Activated CD4-positive, alpha-beta memory T cell treated with anti-CD3 and anti-CD28 coated beads, Interleukin-2, amount 10 ng/mL, durations not matched to agents 7 days and 5 days (primary cell): ENCODE data around the gene IDI2. TPM values are rescaled to one million over a fixed set of nuclear protein-coding genes. Genes with fewer than 3 reads are reported as not detected.

Experiments used
- CTCF ChIA-PET: fragments of 350-600 bp; sonication (Branson Sonifier 250); formaldehyde crosslinking; loops from one replicate; lab custom pipeline; 2021; ENCODE audit warnings: antibody characterized with exemption, inconsistent platforms; lab: Charles Lee
- POLR2A ChIA-PET: fragments of 350-600 bp; sonication (Branson Sonifier 250); formaldehyde crosslinking; loops from one replicate; lab custom pipeline; 2021; ENCODE audit warnings: antibody characterized with exemption; lab: Charles Lee
- DNase-seq: peaks from one replicate; pipeline ENCODE4 v3.0.0-alpha.2; 2020
- H3K27ac Mint-ChIP-seq: one replicate; pipeline ENCODE4 v1.8.0; 2021; ENCODE audit warnings: mild to moderate bottlenecking, mixed read lengths
- H3K27me3 Mint-ChIP-seq: one replicate; pipeline ENCODE4 v1.8.0; 2021; ENCODE audit warnings: mixed read lengths
- H3K36me3 Mint-ChIP-seq: one replicate; pipeline ENCODE4 v1.8.0; 2021; ENCODE audit warnings: low read depth, mixed read lengths
- H3K4me1 Mint-ChIP-seq: one replicate; pipeline ENCODE4 v1.8.0; 2021; ENCODE audit warnings: mixed read lengths
- H3K4me3 Mint-ChIP-seq: one replicate; pipeline ENCODE4 v1.8.0; 2021; ENCODE audit warnings: mild to moderate bottlenecking, mixed read lengths
- H3K9me3 Mint-ChIP-seq: one replicate; pipeline ENCODE4 v1.8.0; 2021; ENCODE audit warnings: mixed read lengths
- total RNA-seq, 2 experiments: library from RNA; stranded (reverse); gene quantifications; one replicate each; pipeline ENCODE4 v1.2.3, GENCODE V29; 2021

The IDI2 gene
- total RNA-seq, 2 experiments from 2014 or later, result not detected

GRCh38 chr10:1057106-1057657 is 31.5 kb upstream of the IDI2 start:
- Mint-ChIP-seq H3K4me1 (peaks cover 87% of the 10 kb centered on the region), H3K27ac (peak overlapping the region; percentile 95), H3K9me3 (no peaks in the 10 kb centered on the region), H3K36me3 (peaks cover 73% of the 10 kb centered on the region), H3K27me3 (no peaks in the 10 kb centered on the region), H3K4me3 (peak overlapping the region; percentile 99)
- DNase-seq, result no peak
- ChIA-PET CTCF (interaction anchor here (2.2 kb wide), 1 partner anchor 8 kb away, joined by 7 read pairs; the partner anchor contains the start of gene IDI1), POLR2A (interaction anchor here (1.3 to 7.2 kb wide), 5 partner anchors 8 to 126 kb away, joined by 6 to 67 read pairs (median 12); partner anchors contain the start of genes GTPBP4, IDI1 and LARP4B)

GRCh38 chr10:1056326-1057105 is 30.9 kb upstream of the IDI2 start, which contains the start of gene WDR37:
TSS of gene WDR37 (plus strand) at chr10:1056385. CDS start at chr10:1072156, 15,771 bp downstream.
- peaks cover 87% of the 10 kb centered on the region for H3K4me1 Mint-ChIP-seq
- peak within 1 kb of the TSS; percentile 96 for H3K27ac Mint-ChIP-seq
- ChIA-PET POLR2A (interaction anchor here (0.8 to 7.2 kb wide), 11 partner anchors 8 to 125 kb away, joined by 3 to 67 read pairs (median 6); partner anchors contain the start of genes GTPBP4, IDI1 and LARP4B), CTCF (interaction anchor here (1.7 to 1.9 kb wide), 2 partner anchors 13 to 53 kb away, joined by 6 to 8 read pairs; no protein-coding TSS in a partner anchor)
- peak within 1 kb of the TSS; percentile 99 for H3K4me3 Mint-ChIP-seq
- no peaks in the 10 kb centered on the region for H3K9me3 Mint-ChIP-seq
- H3K27me3 Mint-ChIP-seq, result no peaks in the 10 kb centered on the region
- peaks cover 72% of the 10 kb centered on the region for H3K36me3 Mint-ChIP-seq
- peak; percentile 89 for DNase-seq

- no peak for DNase-seq
- Mint-ChIP-seq H3K27me3 (no peaks in the 10 kb centered on the region), H3K4me1 (peaks cover 82% of the 10 kb centered on the region), H3K36me3 (peaks cover 70% of the 10 kb centered on the region), H3K27ac (peak overlapping the region; percentile 55), H3K4me3 (peak overlapping the region; percentile 91), H3K9me3 (no peaks in the 10 kb centered on the region)
- ChIA-PET CTCF (interaction anchor here (1.9 kb wide), 1 partner anchor 11 kb away, joined by 8 read pairs; no protein-coding TSS in a partner anchor), POLR2A (interaction anchor here (1.0 to 3.2 kb wide), 5 partner anchors 10 to 123 kb away, joined by 3 to 12 read pairs (median 9); partner anchors contain the start of genes GTPBP4 and LARP4B)
These were observed 29.0 kb upstream of the IDI2 start for GRCh38 chr10:1054684-1055083.

- no peaks in the 10 kb centered on the region for H3K27me3 Mint-ChIP-seq
- DNase-seq, result peak; percentile 67
- H3K9me3 Mint-ChIP-seq, result no peaks in the 10 kb centered on the region
- H3K36me3 Mint-ChIP-seq, result peaks cover 64% of the 10 kb centered on the region
- POLR2A ChIA-PET, result interaction anchor here (1.1 to 3.9 kb wide), 6 partner anchors 8 to 120 kb away, joined by 3 to 67 read pairs (median 24); partner anchors contain the start of genes GTPBP4, LARP4B and WDR37
- H3K4me1 Mint-ChIP-seq, result peaks cover 69% of the 10 kb centered on the region
- peak overlapping the region; percentile 94 for H3K27ac Mint-ChIP-seq
- peak overlapping the region; percentile 95 for H3K4me3 Mint-ChIP-seq
- CTCF ChIA-PET, result interaction anchor here (0.6 to 1.9 kb wide), 4 partner anchors 8 to 47 kb away, joined by 3 to 7 read pairs (median 4); no protein-coding TSS in a partner anchor
These were observed 24.9 kb upstream of the IDI2 start for GRCh38 chr10:1050554-1050953.

GRCh38 chr10:1050145-1050544 is 24.5 kb upstream of the IDI2 start:
- ChIA-PET CTCF (interaction anchor here (0.6 to 1.9 kb wide), 4 partner anchors 8 to 46 kb away, joined by 3 to 7 read pairs (median 4); no protein-coding TSS in a partner anchor), POLR2A (interaction anchor here (1.1 to 3.9 kb wide), 7 partner anchors 9 to 119 kb away, joined by 3 to 67 read pairs (median 21); partner anchors contain the start of genes GTPBP4, LARP4B and WDR37)
- DNase-seq, result no peak
- Mint-ChIP-seq H3K4me1 (peaks cover 69% of the 10 kb centered on the region), H3K27ac (peak overlapping the region; percentile 94), H3K4me3 (peak overlapping the region; percentile 95), H3K27me3 (no peaks in the 10 kb centered on the region), H3K9me3 (no peaks in the 10 kb centered on the region), H3K36me3 (peaks cover 67% of the 10 kb centered on the region)

GRCh38 chr10:1049425-1049958 is 23.8 kb upstream of the IDI2 start:
- Mint-ChIP-seq H3K36me3 (peaks cover 70% of the 10 kb centered on the region), H3K9me3 (no peaks in the 10 kb centered on the region), H3K27ac (peak overlapping the region; percentile 94), H3K4me1 (peaks cover 69% of the 10 kb centered on the region), H3K4me3 (peak overlapping the region; percentile 95), H3K27me3 (no peaks in the 10 kb centered on the region)
- DNase-seq, result no peak
- ChIA-PET POLR2A (interaction anchor here (0.6 to 3.9 kb wide), 18 partner anchors 10 to 920 kb away, joined by 3 to 67 read pairs (median 5); partner anchors contain the start of genes GTPBP4, LARP4B and WDR37), CTCF (interaction anchor here (0.6 to 1.9 kb wide), 4 partner anchors 9 to 118 kb away, joined by 3 to 7 read pairs (median 3); partner anchors contain the start of gene LARP4B)

- H3K9me3 Mint-ChIP-seq, result no peaks in the 10 kb centered on the region
- H3K27me3 Mint-ChIP-seq, result no peaks in the 10 kb centered on the region
- H3K4me1 Mint-ChIP-seq, result peaks cover 69% of the 10 kb centered on the region
- ChIA-PET POLR2A (interaction anchor here (0.6 to 3.9 kb wide), 19 partner anchors 10 to 919 kb away, joined by 3 to 67 read pairs (median 4); partner anchors contain the start of genes GTPBP4, LARP4B and WDR37), CTCF (interaction anchor here (0.6 to 1.9 kb wide), 4 partner anchors 9 to 118 kb away, joined by 3 to 7 read pairs (median 3); partner anchors contain the start of gene LARP4B)
- peak within 1 kb of the TSS; percentile 95 for H3K4me3 Mint-ChIP-seq
- peak within 1 kb of the TSS; percentile 94 for H3K27ac Mint-ChIP-seq
- peak; percentile 98 for DNase-seq
- peaks cover 71% of the 10 kb centered on the region for H3K36me3 Mint-ChIP-seq
These were observed 23.2 kb upstream of the IDI2 start, which contains the start of gene IDI1 for GRCh38 chr10:1048732-1049424. TSS of gene IDI1 (minus strand) at chr10:1049119. CDS start at chr10:1049003, 116 bp downstream.

GRCh38 chr10:1048349-1048731 is 22.7 kb upstream of the IDI2 start:
- ChIA-PET CTCF (no interaction called here), POLR2A (interaction anchor here (0.7 to 3.9 kb wide), 14 partner anchors 10 to 578 kb away, joined by 3 to 67 read pairs (median 6); partner anchors contain the start of genes GTPBP4, LARP4B and WDR37)
- H3K4me3 Mint-ChIP-seq, result peak overlapping the region; percentile 95
- H3K4me1 Mint-ChIP-seq, result peaks cover 69% of the 10 kb centered on the region
- H3K9me3 Mint-ChIP-seq, result no peaks in the 10 kb centered on the region
- H3K27me3 Mint-ChIP-seq, result no peaks in the 10 kb centered on the region
- DNase-seq, result peak; percentile 68
- H3K27ac Mint-ChIP-seq, result peak overlapping the region; percentile 94
- peaks cover 70% of the 10 kb centered on the region for H3K36me3 Mint-ChIP-seq

- Mint-ChIP-seq H3K9me3 (no peaks in the 10 kb centered on the region), H3K27ac (peak overlapping the region; percentile 94), H3K4me3 (peak overlapping the region; percentile 95), H3K36me3 (peaks cover 70% of the 10 kb centered on the region), H3K4me1 (peaks cover 69% of the 10 kb centered on the region), H3K27me3 (no peaks in the 10 kb centered on the region)
- ChIA-PET POLR2A (interaction anchor here (1.2 to 3.9 kb wide), 9 partner anchors 10 to 117 kb away, joined by 3 to 67 read pairs (median 15); partner anchors contain the start of genes GTPBP4, LARP4B and WDR37), CTCF (no interaction called here)
- peak; percentile 36 for DNase-seq
These were observed 22.3 kb upstream of the IDI2 start for GRCh38 chr10:1047937-1048336.

GRCh38 chr10:1045415-1045814 is 19.8 kb upstream of the IDI2 start:
- no peaks in the 10 kb centered on the region for H3K9me3 Mint-ChIP-seq
- peak overlapping the region; percentile 91 for H3K27ac Mint-ChIP-seq
- DNase-seq, result no peak
- H3K27me3 Mint-ChIP-seq, result no peaks in the 10 kb centered on the region
- H3K36me3 Mint-ChIP-seq, result peaks cover 67% of the 10 kb centered on the region
- ChIA-PET CTCF (interaction anchor here (0.5 to 1.7 kb wide), 2 partner anchors 25 to 57 kb away, joined by 3 to 5 read pairs; partner anchors contain the start of gene GTPBP4), POLR2A (interaction anchor here (0.7 to 3.9 kb wide), 8 partner anchors 8 to 116 kb away, joined by 3 to 51 read pairs (median 4); partner anchors contain the start of genes GTPBP4 and WDR37)
- peaks cover 55% of the 10 kb centered on the region for H3K4me1 Mint-ChIP-seq
- H3K4me3 Mint-ChIP-seq, result peak overlapping the region; percentile 74

GRCh38 chr10:1044964-1045363 is 19.3 kb upstream of the IDI2 start:
- no peak for DNase-seq
- Mint-ChIP-seq H3K9me3 (no peaks in the 10 kb centered on the region), H3K27me3 (no peaks in the 10 kb centered on the region), H3K4me3 (peak overlapping the region; percentile 74), H3K36me3 (peaks cover 71% of the 10 kb centered on the region), H3K27ac (peak overlapping the region; percentile 91), H3K4me1 (peaks cover 58% of the 10 kb centered on the region)
- POLR2A ChIA-PET, result interaction anchor here (0.8 to 3.9 kb wide), 7 partner anchors 8 to 114 kb away, joined by 3 to 51 read pairs (median 5); partner anchors contain the start of genes GTPBP4, LARP4B and WDR37
- CTCF ChIA-PET, result interaction anchor here (1.7 kb wide), 1 partner anchor 57 kb away, joined by 5 read pairs; the partner anchor contains the start of gene GTPBP4
